ENCODE data around the gene SLC13A2. TPM values are rescaled to one million over a fixed set of nuclear protein-coding genes. Genes with fewer than 3 reads are reported as not detected.

SLC13A2 gene
- total RNA-seq, 1 donor from 2014 or later: not detected

DNA sequence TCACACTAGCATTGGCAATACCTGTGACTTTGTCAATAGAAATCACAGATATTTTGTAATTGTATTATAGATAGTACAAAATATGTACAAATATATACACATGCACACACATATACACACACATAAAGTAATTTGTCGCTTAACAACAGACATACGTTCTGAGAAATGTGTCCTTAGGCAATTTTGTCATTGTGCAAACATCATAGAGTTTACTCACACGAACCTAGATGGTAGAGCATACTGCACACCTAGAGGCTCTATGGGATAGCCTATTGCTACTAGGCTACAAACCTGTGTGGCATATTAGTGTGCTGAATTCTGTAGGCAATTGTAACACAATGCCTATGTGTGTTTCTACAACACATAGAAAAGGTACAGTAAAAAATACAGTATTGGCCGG lies 68.0 kb downstream of the SLC13A2 start:
- intact Hi-C loops (cut with DNase I): no loop called here
- Histone ChIP-seq H3K27ac (no peak overlapping the region), H3K36me3 (peaks cover 0 to under 1% of the 10 kb centered on the region in 2 donors), H3K9me3 (no peaks in the 10 kb centered on the region), H3K4me1 (no peaks in the 10 kb centered on the region), H3K27me3 (no peaks in the 10 kb centered on the region), H3K4me3 (no peak overlapping the region)
- no peak for DNase-seq (ENCODE audit: extremely low spot score in 2 of 2)
- TF ChIP-seq, protein P1, sequence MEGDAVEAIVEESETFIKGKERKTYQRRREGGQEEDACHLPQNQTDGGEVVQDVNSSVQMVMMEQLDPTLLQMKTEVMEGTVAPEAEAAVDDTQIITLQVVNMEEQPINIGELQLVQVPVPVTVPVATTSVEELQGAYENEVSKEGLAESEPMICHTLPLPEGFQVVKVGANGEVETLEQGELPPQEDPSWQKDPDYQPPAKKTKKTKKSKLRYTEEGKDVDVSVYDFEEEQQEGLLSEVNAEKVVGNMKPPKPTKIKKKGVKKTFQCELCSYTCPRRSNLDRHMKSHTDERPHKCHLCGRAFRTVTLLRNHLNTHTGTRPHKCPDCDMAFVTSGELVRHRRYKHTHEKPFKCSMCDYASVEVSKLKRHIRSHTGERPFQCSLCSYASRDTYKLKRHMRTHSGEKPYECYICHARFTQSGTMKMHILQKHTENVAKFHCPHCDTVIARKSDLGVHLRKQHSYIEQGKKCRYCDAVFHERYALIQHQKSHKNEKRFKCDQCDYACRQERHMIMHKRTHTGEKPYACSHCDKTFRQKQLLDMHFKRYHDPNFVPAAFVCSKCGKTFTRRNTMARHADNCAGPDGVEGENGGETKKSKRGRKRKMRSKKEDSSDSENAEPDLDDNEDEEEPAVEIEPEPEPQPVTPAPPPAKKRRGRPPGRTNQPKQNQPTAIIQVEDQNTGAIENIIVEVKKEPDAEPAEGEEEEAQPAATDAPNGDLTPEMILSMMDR (IDR thresholded peaks at IDR 0.05): no peak
- TF ChIP-seq POLR2AphosphoS5 (IDR thresholded peaks at IDR 0.05; ENCODE audit: insufficient read depth in 1 of 2, low read depth in 1 of 2) (no peak), POLR2A (IDR thresholded peaks at IDR 0.05) (no peak)

DNA sequence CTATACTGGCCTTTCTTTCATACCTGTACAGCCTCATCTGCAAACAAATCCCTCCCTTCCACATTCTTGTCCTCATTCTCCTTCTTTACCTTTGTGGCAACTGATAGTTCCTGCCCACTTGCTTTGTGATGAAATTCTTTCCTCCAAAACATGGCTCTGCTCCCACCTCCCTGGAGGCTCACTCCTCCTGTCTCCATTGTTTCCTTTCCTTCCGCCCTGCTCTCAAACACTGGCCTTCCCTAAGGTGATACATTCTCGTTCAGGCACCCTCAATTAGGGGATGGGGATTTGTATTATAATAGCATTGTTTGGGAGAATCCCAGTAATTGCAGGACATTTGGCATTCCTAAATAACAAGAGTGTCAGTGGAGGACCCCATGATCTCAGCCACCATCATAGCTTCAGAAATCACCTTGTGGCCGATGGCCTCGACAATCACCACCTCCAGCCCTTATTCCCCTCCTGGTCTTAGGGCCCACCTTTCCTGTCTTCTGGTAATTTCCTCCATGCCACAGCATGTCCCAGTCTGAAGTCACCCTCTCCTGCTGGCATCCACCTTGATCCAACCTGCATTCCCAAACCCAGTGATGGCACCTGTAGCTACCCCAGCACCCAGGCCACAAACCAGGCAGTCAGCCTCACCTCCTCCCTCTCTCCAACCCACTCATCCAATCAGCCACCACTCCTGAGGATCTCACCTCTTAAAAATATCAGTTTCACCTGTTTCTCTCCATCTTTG lies 71.1 kb downstream of the SLC13A2 start:
- Histone ChIP-seq H3K27ac (no peak overlapping the region), H3K36me3 (peaks cover 0 to 12% of the 10 kb centered on the region in 2 donors), H3K27me3 (no peaks in the 10 kb centered on the region), H3K9me3 (no peaks in the 10 kb centered on the region), H3K4me1 (no peaks in the 10 kb centered on the region), H3K4me3 (no peak overlapping the region)
- TF ChIP-seq POLR2AphosphoS5 (IDR thresholded peaks at IDR 0.05; ENCODE audit: insufficient read depth in 1 of 2, low read depth in 1 of 2) (no peak), POLR2A (IDR thresholded peaks at IDR 0.05) (no peak)
- TF ChIP-seq, protein P1 (IDR thresholded peaks at IDR 0.05): no peak
- intact Hi-C loops (cut with DNase I): no loop called here
- no peak for DNase-seq (ENCODE audit: extremely low spot score in 2 of 2)

DNA sequence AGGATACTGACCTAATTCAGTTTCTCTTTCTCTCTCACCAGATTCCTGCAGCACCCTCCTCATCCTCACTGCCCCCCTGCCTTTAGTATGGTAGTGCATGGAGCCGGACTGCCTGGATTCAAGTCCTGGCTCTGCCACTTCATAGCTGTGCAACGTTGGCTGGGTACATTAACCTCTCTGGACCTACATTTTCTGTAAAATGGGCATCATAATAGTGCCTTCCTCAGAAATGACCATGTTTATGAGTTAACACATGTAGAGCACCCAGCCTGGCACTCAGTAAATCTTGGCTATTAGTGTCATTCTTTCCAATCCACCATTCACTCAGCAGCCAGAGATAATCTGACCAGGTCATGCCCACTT lies 71.7 kb downstream of the SLC13A2 start:
- no peak for DNase-seq (ENCODE audit: extremely low spot score in 2 of 2)
- H3K4me3 ChIP-seq: no peak overlapping the region
- H3K36me3 ChIP-seq: peaks cover 0 to 12% of the 10 kb centered on the region in 2 donors
- no peaks in the 10 kb centered on the region for H3K4me1 ChIP-seq
- H3K27me3 ChIP-seq: no peaks in the 10 kb centered on the region
- intact Hi-C loops (cut with DNase I): no loop called here
- no peaks in the 10 kb centered on the region for H3K9me3 ChIP-seq
- H3K27ac ChIP-seq: no peak overlapping the region
- TF ChIP-seq POLR2A (IDR thresholded peaks at IDR 0.05) (no peak), POLR2AphosphoS5 (IDR thresholded peaks at IDR 0.05; ENCODE audit: insufficient read depth in 1 of 2, low read depth in 1 of 2) (no peak)
- TF ChIP-seq, protein P1 (IDR thresholded peaks at IDR 0.05): no peak

DNA sequence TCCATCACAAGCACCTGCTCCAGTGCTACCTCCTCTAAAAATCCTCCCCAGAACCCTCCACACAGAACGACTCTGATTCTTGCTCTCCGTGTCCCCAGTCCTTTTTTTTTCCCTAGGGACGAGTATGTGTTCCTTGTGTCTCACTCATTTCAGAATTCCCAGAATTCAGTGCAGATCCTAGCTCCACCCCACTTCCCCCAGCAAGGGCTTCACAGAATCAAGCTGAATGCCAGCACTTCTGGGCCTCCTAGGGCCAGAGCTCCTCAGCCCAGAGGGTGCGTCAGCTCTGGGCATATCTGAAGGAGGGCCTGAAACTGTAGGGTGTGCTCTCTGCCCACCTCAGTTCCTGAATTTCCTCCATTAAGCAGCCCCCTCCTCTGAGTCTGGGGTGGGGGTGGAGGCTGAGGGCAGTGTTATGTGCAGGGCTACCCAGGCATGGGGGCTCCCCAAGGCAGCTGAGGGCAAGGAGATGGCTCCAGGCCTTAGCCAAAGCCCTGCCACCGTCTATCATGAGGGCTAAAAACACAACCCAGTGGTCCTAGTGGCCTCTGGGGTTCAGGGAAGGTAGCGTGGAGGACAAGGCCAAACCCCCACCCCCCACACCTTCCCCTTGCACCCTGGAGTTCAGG lies 72.5 kb downstream of the SLC13A2 start:
- no peak for TF ChIP-seq POLR2A (IDR thresholded peaks at IDR 0.05)
- TF ChIP-seq POLR2AphosphoS5 (IDR thresholded peaks at IDR 0.05; ENCODE audit: insufficient read depth in 1 of 2, low read depth in 1 of 2): no peak
- TF ChIP-seq, protein P1 (IDR thresholded peaks at IDR 0.05): no peak
- Histone ChIP-seq H3K27me3 (no peaks in the 10 kb centered on the region), H3K36me3 (peaks cover 0 to 12% of the 10 kb centered on the region in 2 donors), H3K4me1 (peaks cover 3% of the 10 kb centered on the region), H3K9me3 (no peaks in the 10 kb centered on the region), H3K27ac (no peak overlapping the region), H3K4me3 (no peak overlapping the region)
- DNase-seq (ENCODE audit: extremely low spot score in 2 of 2): no peak
- intact Hi-C loops (cut with DNase I): no loop called here

DNA sequence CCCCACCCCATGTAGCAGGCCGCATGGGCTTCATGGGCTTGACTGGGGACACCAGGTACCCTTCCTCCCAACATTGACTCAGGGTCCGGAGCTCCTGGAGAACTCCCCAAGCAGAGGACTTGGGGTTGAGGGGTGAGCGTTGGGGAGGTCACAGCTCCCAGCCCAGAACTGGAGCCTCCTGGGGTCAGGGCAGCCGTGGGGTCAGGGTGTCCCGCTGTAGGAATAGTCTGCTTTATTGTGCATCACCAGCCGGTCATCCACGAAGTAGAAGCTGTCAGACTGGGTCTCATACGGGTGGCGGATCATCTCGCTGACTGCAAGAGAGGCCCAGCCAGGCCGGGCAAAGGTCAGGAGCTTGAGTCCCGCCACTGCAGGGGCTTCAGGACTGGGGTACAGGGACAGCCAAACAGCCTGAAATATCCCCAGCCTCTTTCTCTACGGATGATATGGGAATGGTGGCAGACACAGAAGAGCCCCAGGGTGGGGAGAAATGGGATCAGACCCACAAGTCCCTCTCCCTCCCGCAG lies 73.7 kb downstream of the SLC13A2 start:
- H3K4me1 ChIP-seq: peaks cover 13% of the 10 kb centered on the region
- no peak overlapping the region for H3K27ac ChIP-seq
- H3K9me3 ChIP-seq: no peaks in the 10 kb centered on the region
- peaks cover 0 to 12% of the 10 kb centered on the region in 2 donors for H3K36me3 ChIP-seq
- no peaks in the 10 kb centered on the region for H3K27me3 ChIP-seq
- DNase-seq (ENCODE audit: extremely low spot score in 2 of 2): no peak
- intact Hi-C loops (cut with DNase I): no loop called here
- no peak for TF ChIP-seq POLR2AphosphoS5 (IDR thresholded peaks at IDR 0.05; ENCODE audit: insufficient read depth in 1 of 2, low read depth in 1 of 2)
- no peak for TF ChIP-seq POLR2A (IDR thresholded peaks at IDR 0.05)
- TF ChIP-seq, protein P1 (IDR thresholded peaks at IDR 0.05): no peak
- H3K4me3 ChIP-seq: no peak overlapping the region
